ENCODE data around the gene PKN2. TPM values are rescaled to one million over a fixed set of nuclear protein-coding genes. Genes with fewer than 3 reads are reported as not detected.
"Not testable (repeated sequence)": the region's sequence is repeated elsewhere in the genome, so short reads cannot be mapped to it uniquely, and the experiment has no call there.

PKN2 gene
- total RNA-seq, 4 donors from 2014 or later, result 47.5 to 89.9 (median 55.5) TPM

DNA sequence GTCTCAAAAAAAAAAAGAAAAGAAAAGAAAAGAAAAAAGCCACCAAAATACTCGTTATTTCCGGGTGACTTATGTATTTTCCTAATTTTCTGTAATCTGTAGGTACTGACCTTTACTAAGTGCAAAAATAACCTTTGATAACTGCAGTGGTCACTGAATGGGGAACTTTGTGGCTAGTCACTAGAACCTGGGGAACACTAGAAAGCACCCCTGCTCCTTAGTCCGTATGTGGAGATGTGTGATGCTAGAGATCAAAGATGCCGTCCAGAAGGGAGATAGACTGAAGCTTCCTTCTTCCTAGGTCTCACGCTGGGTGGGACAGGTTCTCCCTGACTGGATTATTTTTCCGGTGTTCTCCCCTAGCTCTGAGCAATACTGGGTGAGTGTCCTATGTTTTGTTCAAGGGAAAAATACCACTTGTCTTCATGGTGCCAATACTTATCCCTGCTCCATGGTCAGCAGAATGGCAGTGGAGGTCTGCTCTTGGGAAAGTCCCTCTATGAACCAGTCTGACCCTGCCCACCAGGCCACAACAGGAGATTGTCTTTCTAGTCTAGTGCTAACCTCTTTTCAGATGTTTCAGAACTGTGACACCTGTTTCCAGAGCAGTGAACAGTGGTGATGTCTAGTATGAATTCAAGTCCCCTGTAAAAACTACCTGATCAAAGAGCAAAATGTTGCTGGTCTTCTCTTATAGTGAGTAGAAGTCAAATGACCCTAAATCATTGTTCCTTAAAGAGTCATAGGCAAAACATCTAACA is 167.4 kb downstream of the PKN2 start:
- peaks cover 0 to 26% of the 10 kb centered on the region in 2 donors for H3K36me3 ChIP-seq
- intact Hi-C loops (cut with DNase I), result no loop called here

DNA sequence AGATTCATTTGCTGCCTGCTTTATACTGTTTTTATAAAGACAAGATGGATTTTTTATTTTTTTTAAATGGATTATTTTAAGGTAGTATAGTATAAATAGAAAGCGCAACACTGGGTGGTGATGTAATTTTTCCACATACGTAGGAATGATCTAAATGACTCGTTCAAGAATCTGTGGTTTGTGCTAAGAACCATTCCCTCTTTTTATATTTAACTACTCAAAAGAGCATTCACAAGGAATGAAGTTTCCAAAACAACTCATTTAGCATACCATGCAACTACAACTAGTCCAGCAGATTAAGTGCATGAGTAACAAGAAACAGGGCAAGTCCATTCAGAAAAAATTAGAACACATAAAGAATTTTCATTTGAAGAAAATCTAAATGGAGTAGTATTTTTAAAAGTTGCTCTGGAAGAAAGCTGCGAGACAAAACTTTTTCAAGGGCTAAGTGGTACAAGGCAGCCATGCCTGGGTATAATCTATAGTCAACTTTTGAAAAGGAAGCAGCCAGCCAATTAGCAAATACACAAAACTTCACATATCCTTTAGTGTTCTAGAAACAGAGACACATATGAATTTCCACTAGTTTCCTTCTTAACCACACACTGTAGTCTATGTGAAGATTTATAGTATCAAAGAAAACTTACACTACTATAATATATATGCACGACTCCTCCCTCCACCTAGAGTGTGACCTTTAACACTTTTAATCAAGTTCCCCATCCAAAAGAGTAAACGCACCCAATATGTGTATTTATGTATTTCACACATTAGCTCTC is 183.9 kb downstream of the PKN2 start:
- peaks cover 0 to 9% of the 10 kb centered on the region in 2 donors for H3K36me3 ChIP-seq
- H3K27ac ChIP-seq, result no peak overlapping the region
- 56 to 61% methylated on average over 6 of the region's 6 CpGs for WGBS, 2 donors
- no peak overlapping the region for H3K4me3 ChIP-seq (replicated peaks in 1 of 3)
- no peak for DNase-seq
- no peaks in the 10 kb centered on the region for H3K27me3 ChIP-seq
- no peaks in the 10 kb centered on the region for H3K9me3 ChIP-seq
- intact Hi-C loops (cut with DNase I), result no loop called here
- peaks cover 11 to 23% of the 10 kb centered on the region in 2 donors for H3K4me1 ChIP-seq
- TF ChIP-seq, protein P1, sequence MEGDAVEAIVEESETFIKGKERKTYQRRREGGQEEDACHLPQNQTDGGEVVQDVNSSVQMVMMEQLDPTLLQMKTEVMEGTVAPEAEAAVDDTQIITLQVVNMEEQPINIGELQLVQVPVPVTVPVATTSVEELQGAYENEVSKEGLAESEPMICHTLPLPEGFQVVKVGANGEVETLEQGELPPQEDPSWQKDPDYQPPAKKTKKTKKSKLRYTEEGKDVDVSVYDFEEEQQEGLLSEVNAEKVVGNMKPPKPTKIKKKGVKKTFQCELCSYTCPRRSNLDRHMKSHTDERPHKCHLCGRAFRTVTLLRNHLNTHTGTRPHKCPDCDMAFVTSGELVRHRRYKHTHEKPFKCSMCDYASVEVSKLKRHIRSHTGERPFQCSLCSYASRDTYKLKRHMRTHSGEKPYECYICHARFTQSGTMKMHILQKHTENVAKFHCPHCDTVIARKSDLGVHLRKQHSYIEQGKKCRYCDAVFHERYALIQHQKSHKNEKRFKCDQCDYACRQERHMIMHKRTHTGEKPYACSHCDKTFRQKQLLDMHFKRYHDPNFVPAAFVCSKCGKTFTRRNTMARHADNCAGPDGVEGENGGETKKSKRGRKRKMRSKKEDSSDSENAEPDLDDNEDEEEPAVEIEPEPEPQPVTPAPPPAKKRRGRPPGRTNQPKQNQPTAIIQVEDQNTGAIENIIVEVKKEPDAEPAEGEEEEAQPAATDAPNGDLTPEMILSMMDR (IDR thresholded peaks at IDR 0.05), result no peak

More for the DNA sequence above, 167.4 kb downstream of the PKN2 start:
- 93 to 96% methylated on average over 6 of the region's 6 CpGs for WGBS, 2 donors
- TF ChIP-seq, protein P1 (IDR thresholded peaks at IDR 0.05), result no peak
- no peak for TF ChIP-seq POLR2A (IDR thresholded peaks at IDR 0.05)
- Histone ChIP-seq H3K9me3 (no peaks in the 10 kb centered on the region), H3K4me3 (replicated peaks in 1 of 3) (no peak overlapping the region), H3K27me3 (no peaks in the 10 kb centered on the region), H3K4me1 (no peaks in the 10 kb centered on the region), H3K27ac (no peak overlapping the region)
- DNase-seq, result no peak

DNA sequence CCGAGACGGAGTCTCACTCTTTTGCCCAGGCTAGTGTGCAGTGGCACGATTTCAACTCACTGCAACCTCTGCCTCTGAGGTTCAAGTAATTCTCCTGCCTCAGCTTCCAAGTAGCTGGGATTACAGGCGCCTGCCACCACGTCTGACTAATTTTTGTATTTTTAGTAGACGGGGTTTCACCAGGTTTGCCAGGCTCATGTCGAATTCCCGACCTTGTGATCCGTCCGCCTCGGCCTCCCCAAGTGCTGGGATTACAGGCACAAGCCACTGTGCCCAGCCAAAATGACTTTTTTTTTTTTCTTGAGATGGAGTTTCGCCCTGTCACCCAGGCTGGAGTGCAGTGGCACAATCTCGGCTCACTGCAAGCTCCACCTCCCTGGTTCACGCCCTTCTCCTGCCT is 185.6 kb downstream of the PKN2 start:
- H3K36me3 ChIP-seq; H3K27me3 ChIP-seq; H3K9me3 ChIP-seq; H3K27ac ChIP-seq; H3K4me3 ChIP-seq (replicated peaks in 1 of 3); intact Hi-C loops (cut with DNase I); DNase-seq: not testable (repeated sequence)
- H3K4me1 ChIP-seq, result peaks cover 8 to 23% of the 10 kb centered on the region in 2 donors
- WGBS, 2 donors, result 96% methylated on average over 14 of the region's 14 CpGs

DNA sequence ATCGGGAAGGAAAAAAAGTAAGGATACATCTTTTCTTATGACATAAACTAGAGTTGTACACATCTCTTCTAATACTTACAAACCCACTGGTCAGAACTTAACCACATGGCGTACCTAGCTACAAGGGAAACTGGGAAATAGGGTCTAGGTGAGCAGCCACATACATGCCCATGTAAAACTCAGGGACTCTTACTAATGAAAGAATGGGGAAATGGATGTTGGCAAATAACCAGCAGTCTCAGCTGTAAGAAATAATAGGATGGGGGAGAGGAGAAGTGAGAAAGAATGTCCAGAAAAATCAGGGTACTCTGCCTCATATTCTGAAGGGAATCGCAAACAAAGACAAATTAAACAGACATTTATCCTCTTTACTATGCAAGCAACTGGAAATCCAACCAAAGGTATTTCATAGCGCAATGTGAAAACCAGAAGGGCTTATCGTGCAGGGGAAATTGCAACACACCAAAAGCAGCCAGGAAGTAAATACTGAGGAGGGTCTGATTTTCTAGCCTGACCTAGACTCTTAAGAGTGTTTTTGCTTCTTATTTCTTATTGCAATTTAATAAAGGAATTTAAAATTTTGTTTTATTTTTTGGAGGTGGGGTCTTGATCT is 189.8 kb downstream of the PKN2 start:
- Histone ChIP-seq H3K4me1 (peaks cover 9 to 15% of the 10 kb centered on the region in 2 donors), H3K27ac (no peak overlapping the region), H3K36me3 (no peaks in the 10 kb centered on the region), H3K9me3 (no peaks in the 10 kb centered on the region), H3K4me3 (replicated peaks in 1 of 3) (no peak overlapping the region), H3K27me3 (no peaks in the 10 kb centered on the region)
- intact Hi-C loops (cut with DNase I), result no loop called here
- no peak for TF ChIP-seq POLR2A (IDR thresholded peaks at IDR 0.05)
- TF ChIP-seq, protein P1 (IDR thresholded peaks at IDR 0.05), result no peak
- DNase-seq, result no peak
- WGBS, 2 donors, result 69 to 79% methylated on average over 5 of the region's 5 CpGs

DNA sequence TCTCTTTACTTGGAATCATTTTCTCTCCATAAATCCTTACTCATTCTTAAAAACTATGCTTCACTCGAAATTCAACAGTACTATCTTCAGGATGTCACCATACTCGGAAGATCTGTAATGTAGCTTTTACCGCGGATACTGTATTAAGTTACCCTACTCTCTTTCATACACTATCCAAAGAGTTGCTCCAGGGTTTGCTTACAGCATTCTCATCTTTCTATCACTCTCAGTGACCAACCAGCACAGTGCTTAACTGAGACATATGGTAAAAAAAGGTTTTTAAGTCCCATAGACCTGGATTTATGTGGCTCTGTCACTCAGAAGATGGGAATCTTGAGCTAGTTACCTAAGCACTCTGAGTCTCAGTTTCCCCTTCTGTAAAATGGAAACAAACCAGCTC is 191.5 kb downstream of the PKN2 start:
- TF ChIP-seq, protein P1 (IDR thresholded peaks at IDR 0.05), result no peak
- no peak for TF ChIP-seq POLR2A (IDR thresholded peaks at IDR 0.05)
- no peaks in the 10 kb centered on the region for H3K9me3 ChIP-seq
- H3K36me3 ChIP-seq, result no peaks in the 10 kb centered on the region
- H3K27me3 ChIP-seq, result no peaks in the 10 kb centered on the region
- DNase-seq, result no peak
- no peak overlapping the region for H3K27ac ChIP-seq
- no peak overlapping the region for H3K4me3 ChIP-seq (replicated peaks in 1 of 3)
- peaks cover 9 to 18% of the 10 kb centered on the region in 2 donors for H3K4me1 ChIP-seq
- intact Hi-C loops (cut with DNase I), result loop anchor here (5.0 kb wide), 1 partner anchor 218 kb away; no protein-coding TSS in a partner anchor
- WGBS, 2 donors, result 94 to 96% methylated on average over 4 of the region's 4 CpGs

Data from thyroid gland (tissue), 4 donors.